ENCODE measurements around the gene SAYSD1. TPM values are rescaled to one million over a fixed set of nuclear protein-coding genes. Genes with fewer than 3 reads are reported as not detected.

SAYSD1 gene
- total and polyA plus RNA-seq, 9 of the 15 experiments (the other 6 are each of a cell fraction or from before 2014, with no cell fraction given): 3.5 to 19.1 (median 12.4) TPM

DNA sequence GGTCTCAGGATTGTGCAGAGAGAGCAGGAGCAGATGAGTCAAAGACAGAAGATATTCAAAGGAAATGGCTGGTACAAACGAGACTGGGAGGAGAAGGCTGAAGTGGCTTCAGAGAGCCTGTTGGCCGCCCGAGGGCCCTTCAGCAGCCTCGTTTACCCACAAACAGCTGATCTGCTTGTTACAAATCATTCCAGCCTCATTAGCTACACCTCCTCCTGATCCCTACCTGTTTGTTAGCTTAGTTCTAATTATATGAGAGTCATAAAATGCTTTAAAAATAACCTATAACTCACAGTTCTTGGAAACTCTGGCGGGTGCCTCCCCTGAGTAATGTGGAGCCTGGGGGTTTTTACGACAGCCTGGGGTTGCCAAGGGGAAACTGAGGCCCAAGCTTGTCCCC lies 53.8 kb downstream of the SAYSD1 start:
- ChIA-PET CTCF (ENCODE audit: low intra/inter-chr PET ratio) (interaction anchor here (0.6 kb wide), 1 partner anchor 356 kb away, joined by 3 read pairs; no protein-coding TSS in a partner anchor), POLR2A (interaction anchor here (1.0 kb wide), 2 partner anchors 12 to 33 kb away, joined by 3 read pairs; no protein-coding TSS in a partner anchor)
- Histone ChIP-seq H3K4me3 (no peak overlapping the region), H2AFZ (ENCODE audit: low read depth, low read length) (no peak overlapping the region), H3K9me3 (replicated peaks; ENCODE audit: control insufficient read depth, insufficient read depth, low read depth, low read length) (no peaks in the 10 kb centered on the region), H3K9ac (ENCODE audit: insufficient read depth in 1 of 2, low read depth in 2 of 2, low read length in 2 of 2) (no peak overlapping the region), H3K36me3 (ENCODE audit: control insufficient read depth, insufficient read depth, low read length) (no peaks in the 10 kb centered on the region), H3K4me1 (replicated peaks in 1 of 2; ENCODE audit: control insufficient read depth in 2 of 2, insufficient read depth in 2 of 2, low read length in 2 of 2) (no peaks in the 10 kb centered on the region), H3K9me1 (ENCODE audit: control insufficient read depth, insufficient read depth, low read length) (no peaks in the 10 kb centered on the region), H3K79me2 (ENCODE audit: control insufficient read depth, insufficient read depth, low read length) (no peaks in the 10 kb centered on the region), H4K20me1 (replicated peaks; ENCODE audit: control insufficient read depth, insufficient read depth, low read length) (peaks cover 14% of the 10 kb centered on the region), H3K4me2 (ENCODE audit: insufficient read depth, low read length) (no peak overlapping the region), H3K27ac (ENCODE audit: extremely low read depth, low read depth, low read length) (no peak overlapping the region), H3K27me3 (ENCODE audit: control insufficient read depth in 2 of 2, insufficient read depth in 2 of 2, low read length in 2 of 2) (peaks cover 34 to 82% of the 10 kb centered on the region in 2 experiments)
- no peak for ATAC-seq
- FAIRE-seq: no peak
- no peak for DNase-seq (ENCODE audit: extremely low read depth in 1 of 4, low spot score in 3 of 4)
- 2% methylated on average over 6 of the region's 6 CpGs for WGBS (ENCODE audit: insufficient coverage, low coverage, missing lambda C conversion rate)
- in situ Hi-C loops (cut with MboI) (no loop called here), intact Hi-C loops (cut with micrococcal nuclease) (no loop called here)
- BruUV-seq (replicated peaks): no TSS peak
- TF ChIP-seq AFF4 (CRISPR knock-in tag; IDR thresholded peaks at IDR 0.05): no peak
- TF ChIP-seq, protein P1, sequence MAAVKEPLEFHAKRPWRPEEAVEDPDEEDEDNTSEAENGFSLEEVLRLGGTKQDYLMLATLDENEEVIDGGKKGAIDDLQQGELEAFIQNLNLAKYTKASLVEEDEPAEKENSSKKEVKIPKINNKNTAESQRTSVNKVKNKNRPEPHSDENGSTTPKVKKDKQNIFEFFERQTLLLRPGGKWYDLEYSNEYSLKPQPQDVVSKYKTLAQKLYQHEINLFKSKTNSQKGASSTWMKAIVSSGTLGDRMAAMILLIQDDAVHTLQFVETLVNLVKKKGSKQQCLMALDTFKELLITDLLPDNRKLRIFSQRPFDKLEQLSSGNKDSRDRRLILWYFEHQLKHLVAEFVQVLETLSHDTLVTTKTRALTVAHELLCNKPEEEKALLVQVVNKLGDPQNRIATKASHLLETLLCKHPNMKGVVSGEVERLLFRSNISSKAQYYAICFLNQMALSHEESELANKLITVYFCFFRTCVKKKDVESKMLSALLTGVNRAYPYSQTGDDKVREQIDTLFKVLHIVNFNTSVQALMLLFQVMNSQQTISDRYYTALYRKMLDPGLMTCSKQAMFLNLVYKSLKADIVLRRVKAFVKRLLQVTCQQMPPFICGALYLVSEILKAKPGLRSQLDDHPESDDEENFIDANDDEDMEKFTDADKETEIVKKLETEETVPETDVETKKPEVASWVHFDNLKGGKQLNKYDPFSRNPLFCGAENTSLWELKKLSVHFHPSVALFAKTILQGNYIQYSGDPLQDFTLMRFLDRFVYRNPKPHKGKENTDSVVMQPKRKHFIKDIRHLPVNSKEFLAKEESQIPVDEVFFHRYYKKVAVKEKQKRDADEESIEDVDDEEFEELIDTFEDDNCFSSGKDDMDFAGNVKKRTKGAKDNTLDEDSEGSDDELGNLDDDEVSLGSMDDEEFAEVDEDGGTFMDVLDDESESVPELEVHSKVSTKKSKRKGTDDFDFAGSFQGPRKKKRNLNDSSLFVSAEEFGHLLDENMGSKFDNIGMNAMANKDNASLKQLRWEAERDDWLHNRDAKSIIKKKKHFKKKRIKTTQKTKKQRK (IDR thresholded peaks at IDR 0.05; ENCODE audit: borderline replicate concordance, low read depth, low read length): no peak
- no peak for TF ChIP-seq ZBTB7A (IDR thresholded peaks at IDR 0.05; ENCODE audit: borderline replicate concordance, control insufficient read depth, low read depth, low read length)
- TF ChIP-seq CBX5 (IDR thresholded peaks at IDR 0.05; ENCODE audit: borderline replicate concordance, low read depth): no peak
- no peak for TF ChIP-seq U2AF2 (optimal IDR thresholded peaks at IDR 0.05; ENCODE audit: low read depth, low read length)
- no peak for TF ChIP-seq RBM25 (IDR thresholded peaks at IDR 0.05; ENCODE audit: low read depth, low read length, severe bottlenecking)
- no peak for TF ChIP-seq POLR3A (IDR thresholded peaks at IDR 0.05; ENCODE audit: borderline replicate concordance, extremely low read depth, insufficient read depth, insufficient read length)
- TF ChIP-seq FOXP1 (CRISPR knock-in tag; IDR thresholded peaks at IDR 0.05): no peak
- TF ChIP-seq HEY1 (CRISPR knock-in tag; IDR thresholded peaks at IDR 0.05; ENCODE audit: borderline replicate concordance): no peak
- TF ChIP-seq GTF2E2 (tag; IDR thresholded peaks at IDR 0.05): no peak
- TF ChIP-seq NR0B1 (IDR thresholded peaks at IDR 0.05; ENCODE audit: partially characterized antibody): no peak
- TF ChIP-seq MXD1 (CRISPR knock-in tag; IDR thresholded peaks at IDR 0.05; ENCODE audit: borderline replicate concordance, poor library complexity, severe bottlenecking): no peak
